GM10266 (cell line): ENCODE results near the gene MEIS1.

Experiments
- DNase-seq: peaks from one replicate; pipeline ENCODE4 v3.0.0; 2012; ENCODE audit errors: extremely low spot score
- CTCF ChIP-seq: IDR thresholded peaks from 2 replicates; pipeline ENCODE4 v1.5.1; 2012; ENCODE audit warnings: mild to moderate bottlenecking, low read depth; ENCODE audit not compliant: control insufficient read depth, insufficient read depth; ENCODE audit errors: missing control alignments

Gene MEIS1

GRCh38 chr2:66501267-66501666 is 66.3 kb downstream of the MEIS1 start:
- no peak for DNase-seq
- no peak for TF ChIP-seq CTCF

GRCh38 chr2:66506265-66506664 is 71.3 kb downstream of the MEIS1 start:
- no peak for TF ChIP-seq CTCF
- no peak for DNase-seq

- no peak for DNase-seq
- no peak for TF ChIP-seq CTCF
Observed at GRCh38 chr2:66507673-66508201, 72.8 kb downstream of the MEIS1 start.

- DNase-seq: no peak
Observed at GRCh38 chr2:66508484-66509071, 73.7 kb downstream of the MEIS1 start.

GRCh38 chr2:66509326-66509811 is 74.4 kb downstream of the MEIS1 start:
- no peak for DNase-seq
- TF ChIP-seq CTCF: no peak

More at GRCh38 chr2:66508484-66509071, 73.7 kb downstream of the MEIS1 start:
- no peak for TF ChIP-seq CTCF

GRCh38 chr2:66512626-66513025 is 77.7 kb downstream of the MEIS1 start:
- TF ChIP-seq CTCF: no peak
- DNase-seq: no peak

GRCh38 chr2:66515743-66516142 is 80.8 kb downstream of the MEIS1 start:
- TF ChIP-seq CTCF: no peak
- no peak for DNase-seq
